Keratinocyte (primary cell): ENCODE measurements around the gene BCOR. TPM values are rescaled to one million over a fixed set of nuclear protein-coding genes. Genes with fewer than 3 reads are reported as not detected.

Experiments
- DNase-seq: peaks from one replicate; pipeline ENCODE4 v3.0.0-alpha.2; 2011; ENCODE audit warnings: low read depth, missing footprints, low spot score
- FAIRE-seq: peaks from 2 replicates; lab custom pipeline; 2011; peaks lifted over from hg19 to GRCh38; lab: Jason Lieb, UNC
- H2AFZ ChIP-seq: 2 replicates; pipeline ENCODE4 v1.6.0; 2012; ENCODE audit warnings: low read length, control low read depth, inconsistent platforms; ENCODE audit not compliant: control insufficient read depth
- H3K27ac ChIP-seq: 2 replicates; pipeline ENCODE4 v1.5.1; 2011; ENCODE audit warnings: low read length; ENCODE audit not compliant: control insufficient read depth, insufficient read depth
- H3K27me3 ChIP-seq: 3 replicates; pipeline ENCODE4 v1.6.0; 2011; ENCODE audit warnings: low read length; ENCODE audit not compliant: control insufficient read depth, insufficient read depth; ENCODE audit errors: extremely low read depth
- H3K36me3 ChIP-seq, 2 experiments: 2 replicates in 1 of 2; 3 replicates in 1 of 2; pipeline ENCODE4 v1.5.1; 2011; ENCODE audit warnings: low read length in 2 of 2, mild to moderate bottlenecking in 1 of 2; ENCODE audit not compliant: control insufficient read depth in 2 of 2, insufficient read depth in 2 of 2; ENCODE audit errors: extremely low read depth in 1 of 2
- H3K4me1 ChIP-seq: 3 replicates; pipeline ENCODE4 v1.5.1; 2011; ENCODE audit warnings: low read length; ENCODE audit not compliant: control insufficient read depth, insufficient read depth; ENCODE audit errors: extremely low read depth
- H3K4me2 ChIP-seq: 3 replicates; pipeline ENCODE4 v1.6.0; 2011; ENCODE audit warnings: low read depth, low read length; ENCODE audit not compliant: control insufficient read depth, insufficient read depth; ENCODE audit errors: extremely low read depth
- H3K4me3 ChIP-seq, 3 experiments: fragments of 200-600 bp in 1 of 3; sonication (generic) in 1 of 3; 2 replicates in 2 of 3; 3 replicates in 1 of 3; pipeline ENCODE4 v1.5.1; 2011 to 2016; ENCODE audit warnings: low read length in 3 of 3, mild to moderate bottlenecking in 3 of 3, control low read depth in 2 of 3, inconsistent platforms in 1 of 3, low read depth in 1 of 3, mixed read lengths in 1 of 3, mixed run types in 1 of 3, moderate library complexity in 1 of 3; ENCODE audit not compliant: control insufficient read depth in 2 of 3, insufficient read depth in 2 of 3; ENCODE audit errors: extremely low read depth in 1 of 3
- H3K79me2 ChIP-seq: 2 replicates; pipeline ENCODE4 v1.6.0; 2012; ENCODE audit warnings: low read length; ENCODE audit not compliant: control insufficient read depth, insufficient read depth
- H3K9ac ChIP-seq: 3 replicates; pipeline ENCODE4 v1.6.0; 2011; ENCODE audit warnings: low read length; ENCODE audit not compliant: control insufficient read depth, insufficient read depth; ENCODE audit errors: extremely low read depth
- H3K9me1 ChIP-seq: 3 replicates; pipeline ENCODE4 v1.6.0; 2011; ENCODE audit warnings: low read length; ENCODE audit not compliant: control insufficient read depth, insufficient read depth; ENCODE audit errors: extremely low read depth
- H3K9me3 ChIP-seq: 2 replicates; pipeline ENCODE4 v1.5.1; 2012; ENCODE audit warnings: low read depth, low read length; ENCODE audit not compliant: control insufficient read depth
- H4K20me1 ChIP-seq: 3 replicates; pipeline ENCODE4 v1.6.0; 2011; ENCODE audit warnings: low read length; ENCODE audit not compliant: control insufficient read depth, insufficient read depth; ENCODE audit errors: extremely low read depth
- CTCF ChIP-seq, 3 experiments: IDR thresholded peaks in 1 of 3; conservative IDR thresholded peaks in 1 of 3; optimal IDR thresholded peaks in 1 of 3; 2 replicates in 2 of 3; 3 replicates in 1 of 3; pipeline versions ENCODE3 to v1.5.1; 2011; ENCODE audit warnings: low read length in 3 of 3, mild to moderate bottlenecking in 3 of 3, moderate library complexity in 2 of 3, control low read depth in 1 of 3, inconsistent platforms in 1 of 3; ENCODE audit not compliant: insufficient read depth in 2 of 3; ENCODE audit errors: extremely low read depth in 1 of 3
- EZH2 ChIP-seq: IDR thresholded peaks from one replicate; pipeline ENCODE4 v1.6.1; 2012; ENCODE audit warnings: inconsistent platforms, mild to moderate bottlenecking, low read length, moderate library complexity
- dilution Hi-C: fragments of 300-500 bp; cut with MboI; formaldehyde crosslinking; loops from one replicate; pipeline ENCODE4 v1.7.0; 2020; ENCODE audit warnings: low sequenced_read_pairs; ENCODE audit not compliant: extremely low pct_ligation_motif_present
- polyA plus RNA-seq, 5 experiments: library from polyadenylated mRNA; depleted of rRNA in 3 of 5; stranded (reverse) in 3 of 5; stranded (forward) in 1 of 5; unstranded in 1 of 5; fragments of >200 nt; gene quantifications; 1 replicate in 1 of 5; 2 replicates in 3 of 5; 3 replicates in 1 of 5; pipeline versions ENCODE4 v1.2.1 to v1.2.3, GENCODE V29; 2011 to 2012; ENCODE audit warnings: missing spikeins in 2 of 5, low read depth in 1 of 5, low replicate concordance in 1 of 5

Gene BCOR
- polyA plus RNA-seq, 1 donor (not counting 4 experiments of a cell fraction or from before 2014, with no cell fraction given): 5.0 TPM

- no peak for FAIRE-seq
- Histone ChIP-seq H3K4me2 (no peak overlapping the region), H3K4me3 (no peak overlapping the region), H3K9me1 (no peaks in the 10 kb centered on the region), H3K9me3 (no peaks in the 10 kb centered on the region), H3K79me2 (no peaks in the 10 kb centered on the region), H2AFZ (no peak overlapping the region), H3K9ac (no peak overlapping the region), H3K4me1 (peaks cover 16% of the 10 kb centered on the region), H3K36me3 (peaks cover 2 to 4% of the 10 kb centered on the region in 2 experiments), H3K27me3 (no peaks in the 10 kb centered on the region), H3K27ac (no peak overlapping the region), H4K20me1 (no peaks in the 10 kb centered on the region)
- no peak for DNase-seq
- dilution Hi-C loops: no loop called here
- TF ChIP-seq EZH2: no peak
- TF ChIP-seq CTCF (optimal IDR thresholded peaks at IDR 0.05 in 1 of 3, IDR thresholded peaks at IDR 0.05 in 1 of 3, conservative IDR thresholded peaks at IDR 0.05 in 1 of 3; ENCODE audit: extremely low read depth in 1 of 3, insufficient read depth in 2 of 3, low read length in 3 of 3): no peak
Observed at GRCh38 chrX:40077906-40078305, 19.9 kb downstream of the BCOR start.

DNA sequence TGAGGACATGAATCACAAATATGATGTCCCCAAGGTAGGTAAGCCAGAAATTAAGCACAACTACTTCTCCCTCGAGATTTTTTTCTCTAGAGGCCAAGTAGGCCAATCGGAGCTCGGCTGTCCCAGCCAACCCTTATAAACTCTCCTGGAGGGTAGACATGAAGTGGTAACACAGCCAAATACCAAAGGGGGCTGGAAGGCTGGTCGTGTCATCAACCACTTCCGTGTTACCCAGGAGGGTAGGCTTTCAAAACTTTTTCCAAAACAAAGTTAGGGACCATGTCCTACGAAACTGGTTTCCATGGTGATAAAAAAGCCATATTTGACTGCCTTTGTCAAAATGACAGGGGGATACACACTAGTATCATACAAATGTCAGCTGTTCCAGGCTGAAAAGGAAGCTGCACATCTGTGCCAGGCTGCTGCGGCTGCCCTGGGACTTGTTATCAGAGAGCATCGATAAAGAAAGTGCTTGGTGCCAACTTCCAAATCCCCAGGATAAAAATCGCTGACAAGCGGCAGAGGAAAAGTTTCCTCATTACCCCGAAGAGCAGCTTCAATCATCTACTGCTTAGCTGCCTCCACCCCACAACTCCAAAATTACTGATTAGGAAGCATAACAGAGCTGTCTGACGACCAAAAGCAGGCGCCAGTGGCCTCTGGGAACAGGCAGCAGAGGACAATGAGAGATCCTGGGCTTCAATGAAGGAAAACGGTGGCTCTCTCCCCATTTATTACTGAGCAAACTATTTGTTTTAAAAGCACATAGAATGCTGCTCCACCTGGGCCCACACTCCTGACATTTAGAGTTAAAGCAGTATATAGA, 20.8 kb downstream of the BCOR start:
- no peaks in the 10 kb centered on the region for H3K9me3 ChIP-seq
- no peaks in the 10 kb centered on the region for H3K27me3 ChIP-seq
- H3K4me2 ChIP-seq: no peak overlapping the region
- H3K4me1 ChIP-seq: peaks cover 7% of the 10 kb centered on the region
- no peak for FAIRE-seq
- H3K9ac ChIP-seq: no peak overlapping the region
- H3K79me2 ChIP-seq: no peaks in the 10 kb centered on the region
- H3K36me3 ChIP-seq: peaks cover 2 to 7% of the 10 kb centered on the region in 2 experiments
- no peak for DNase-seq
- no peaks in the 10 kb centered on the region for H3K9me1 ChIP-seq
- H2AFZ ChIP-seq: no peak overlapping the region
- H4K20me1 ChIP-seq: no peaks in the 10 kb centered on the region
- TF ChIP-seq EZH2 (no peak), CTCF (optimal IDR thresholded peaks at IDR 0.05 in 1 of 3, IDR thresholded peaks at IDR 0.05 in 1 of 3, conservative IDR thresholded peaks at IDR 0.05 in 1 of 3; ENCODE audit: extremely low read depth in 1 of 3, insufficient read depth in 2 of 3, low read length in 3 of 3) (no peak)
- no peak overlapping the region for H3K27ac ChIP-seq
- H3K4me3 ChIP-seq: no peak overlapping the region
- dilution Hi-C loops: no loop called here
